ENCODE measurements around the gene SIRT5.

GRCh38 chr6:13600036-13600435 is 25.6 kb downstream of the SIRT5 start:
- no peak for TF ChIP-seq CTCF (conservative IDR thresholded peaks at IDR 0.05; ENCODE audit: low read length)
- TF ChIP-seq EZH2phosphoT487 (IDR thresholded peaks at IDR 0.05; ENCODE audit: borderline replicate concordance): no peak
